ENCODE data around the gene ZG16. TPM values are rescaled to one million over a fixed set of nuclear protein-coding genes. Genes with fewer than 3 reads are reported as not detected.

The ZG16 gene
- total and polyA plus RNA-seq, 2 of the 8 experiments (the other 6 are each of a cell fraction or from before 2014, with no cell fraction given) = not detected

- TF ChIP-seq RNF2 (IDR thresholded peaks at IDR 0.05; ENCODE audit: borderline replicate concordance, low read depth, low read length, missing control alignments, poor library complexity, severe bottlenecking) (no peak), POLR2AphosphoS5 (IDR thresholded peaks at IDR 0.05; ENCODE audit: low read depth, low read length) (peak; percentile 86), ATF2 (IDR thresholded peaks at IDR 0.05; ENCODE audit: low read length) (0 out of 2 replicates have a peak, but pooled peaks have one; percentile 40), KDM1A (IDR thresholded peaks at IDR 0.05; ENCODE audit: borderline replicate concordance, low read length) (peak; percentile 32; the same call in 1 of the 2 replicates), KDM5A (IDR thresholded peaks at IDR 0.05; ENCODE audit: low read length) (peak; percentile 63), ATF3 (IDR thresholded peaks at IDR 0.05; ENCODE audit: insufficient read depth, low read depth, low read length) (0 out of 2 replicates have a peak, but pooled peaks have one; percentile 42), POLR2A (IDR thresholded peaks at IDR 0.05; ENCODE audit: control extremely low read depth in 1 of 2, low read depth in 2 of 2, low read length in 2 of 2) (peak; percentile 65 to 88), USF2 (IDR thresholded peaks at IDR 0.05; ENCODE audit: low read length) (no peak), BCL11A (IDR thresholded peaks at IDR 0.05; ENCODE audit: low read depth in 2 of 2, low read length in 2 of 2) (no peak), TAF1 (IDR thresholded peaks at IDR 0.05; ENCODE audit: low read depth, low read length) (peak; percentile 84), MAFK (IDR thresholded peaks at IDR 0.05; ENCODE audit: low read depth, low read length) (no peak), SP2 (IDR thresholded peaks at IDR 0.05; ENCODE audit: low read length) (peak; percentile 16; the same call in 1 of the 2 replicates), HDAC6 (IDR thresholded peaks at IDR 0.05; ENCODE audit: low read depth, low read length) (no peak), CTBP2 (IDR thresholded peaks at IDR 0.05; ENCODE audit: borderline replicate concordance, insufficient read depth, insufficient read length, low read length) (no peak), RFX5 (IDR thresholded peaks at IDR 0.05; ENCODE audit: borderline replicate concordance, low read depth, low read length) (no peak; the same call in 1 of the 2 replicates), CREB1 (IDR thresholded peaks at IDR 0.05) (peak; percentile 76), HDAC2 (IDR thresholded peaks at IDR 0.05; ENCODE audit: borderline replicate concordance in 1 of 2, low read depth in 2 of 2, low read length in 2 of 2) (peak in 1 of 2 experiments; percentile 85; a peak in 1 of 4 replicates), SRF (IDR thresholded peaks at IDR 0.05; ENCODE audit: low read depth, low read length) (0 out of 2 replicates have a peak, but pooled peaks have one; percentile 7), SP1 (IDR thresholded peaks at IDR 0.05; ENCODE audit: low read depth, low read length) (peak; percentile 63; the same call in 1 of the 2 replicates), FOSL1 (IDR thresholded peaks at IDR 0.05; ENCODE audit: insufficient read depth, low read depth, low read length) (no peak)
These were observed 12.3 kb downstream of the ZG16 start, which contains the start of gene KIF22 (continued) for GRCh38 chr16:29790183-29790948.
